GM19025 (cell line): Measurements from ENCODE around the gene ONECUT3.
"Not testable (repeated sequence)": the region's sequence is repeated elsewhere in the genome, so short reads cannot be mapped to it uniquely, and the experiment has no call there.

ENCODE experiments used
- ATAC-seq: cut with Tn5 transposase; IDR thresholded peaks from one replicate; pipeline ENCODE4 v1.9.1; 2021; ENCODE audit warnings: mild to moderate bottlenecking, low read depth, moderate library complexity; ENCODE audit not compliant: unreplicated experiment

The ONECUT3 gene

DNA sequence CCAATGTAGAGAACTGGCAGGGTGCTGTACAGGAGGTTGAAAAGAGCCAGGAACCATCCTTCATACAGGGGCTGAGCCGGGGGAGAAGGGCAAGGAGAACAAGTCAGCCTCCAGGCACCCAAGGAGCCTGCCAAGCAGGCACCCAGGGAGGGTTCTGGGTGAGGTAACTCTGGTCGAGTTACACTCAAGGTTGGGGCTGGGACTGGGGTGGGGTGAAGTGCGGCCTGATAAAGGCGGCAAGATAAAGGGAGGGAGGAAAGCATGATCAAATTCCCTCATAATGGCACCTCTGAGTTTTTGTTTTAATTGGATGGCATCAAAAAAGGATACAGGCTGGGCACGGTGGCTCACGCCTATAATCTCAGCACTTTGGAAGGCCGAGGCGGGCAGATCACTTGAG is 33.8 kb downstream of the ONECUT3 start:
- ATAC-seq = no peak

- no peak for ATAC-seq
Measured at GRCh38 chr19:1789261-1790041, 36.1 kb downstream of the ONECUT3 start.

- no peak for ATAC-seq
Measured at GRCh38 chr19:1790054-1790792, 36.9 kb downstream of the ONECUT3 start.

DNA sequence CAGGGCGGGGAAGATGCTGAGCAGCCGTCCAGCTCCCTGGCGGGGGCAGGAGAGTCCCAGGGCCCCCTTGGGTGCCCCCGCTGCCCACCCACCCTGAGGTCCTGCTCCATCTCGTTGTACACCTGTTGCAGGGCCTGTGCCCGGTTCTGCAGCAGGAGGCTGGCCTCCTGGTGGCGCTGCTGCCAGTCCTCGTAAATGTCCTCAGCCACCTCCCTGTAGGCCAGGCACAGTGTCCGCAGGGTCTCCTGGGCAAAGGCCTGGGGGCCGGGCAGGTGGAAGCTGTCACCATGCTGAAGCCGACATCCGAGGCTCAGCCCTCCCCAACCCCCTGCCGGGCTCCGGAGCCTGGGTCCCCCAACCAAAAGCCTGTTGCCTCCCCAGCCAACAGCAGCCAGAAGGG is 38.6 kb downstream of the ONECUT3 start:
- no peak for ATAC-seq

DNA sequence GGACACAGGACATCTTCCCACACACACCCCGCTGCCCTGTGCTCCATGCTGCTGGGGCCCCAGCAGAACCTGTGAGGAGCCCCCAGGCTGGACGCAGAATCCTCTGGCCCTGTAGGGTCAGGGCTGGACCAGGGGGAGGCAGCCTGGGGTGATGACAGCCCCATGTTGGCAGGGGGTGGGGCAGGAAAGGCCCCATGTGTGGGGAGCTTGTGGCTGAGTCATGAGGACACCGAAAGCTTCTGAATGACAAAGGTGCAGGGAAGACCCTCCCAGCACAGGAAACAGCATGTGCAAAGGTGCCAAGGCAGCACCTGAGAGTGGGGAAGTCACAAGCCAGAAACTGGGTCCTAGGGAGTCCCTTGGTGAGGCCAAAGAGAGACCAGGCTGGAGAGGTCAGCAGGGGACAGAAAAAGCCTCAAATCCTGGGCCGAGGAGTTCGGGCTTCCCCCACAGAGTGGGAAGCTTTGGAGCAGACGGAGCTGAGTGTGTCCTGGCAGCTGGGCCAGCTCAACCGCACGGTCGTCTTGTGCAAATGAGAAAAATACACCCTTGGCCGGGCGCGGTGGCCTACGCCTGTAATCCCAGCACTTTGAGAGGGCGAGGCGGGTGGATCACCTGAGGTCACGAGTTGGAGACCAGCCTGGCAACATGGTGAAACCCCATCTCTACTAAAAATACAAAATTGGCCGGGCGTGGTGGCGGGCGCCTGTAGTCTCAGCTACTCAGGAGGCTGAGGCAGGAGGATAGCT is 41.3 kb downstream of the ONECUT3 start:
- no peak for ATAC-seq

DNA sequence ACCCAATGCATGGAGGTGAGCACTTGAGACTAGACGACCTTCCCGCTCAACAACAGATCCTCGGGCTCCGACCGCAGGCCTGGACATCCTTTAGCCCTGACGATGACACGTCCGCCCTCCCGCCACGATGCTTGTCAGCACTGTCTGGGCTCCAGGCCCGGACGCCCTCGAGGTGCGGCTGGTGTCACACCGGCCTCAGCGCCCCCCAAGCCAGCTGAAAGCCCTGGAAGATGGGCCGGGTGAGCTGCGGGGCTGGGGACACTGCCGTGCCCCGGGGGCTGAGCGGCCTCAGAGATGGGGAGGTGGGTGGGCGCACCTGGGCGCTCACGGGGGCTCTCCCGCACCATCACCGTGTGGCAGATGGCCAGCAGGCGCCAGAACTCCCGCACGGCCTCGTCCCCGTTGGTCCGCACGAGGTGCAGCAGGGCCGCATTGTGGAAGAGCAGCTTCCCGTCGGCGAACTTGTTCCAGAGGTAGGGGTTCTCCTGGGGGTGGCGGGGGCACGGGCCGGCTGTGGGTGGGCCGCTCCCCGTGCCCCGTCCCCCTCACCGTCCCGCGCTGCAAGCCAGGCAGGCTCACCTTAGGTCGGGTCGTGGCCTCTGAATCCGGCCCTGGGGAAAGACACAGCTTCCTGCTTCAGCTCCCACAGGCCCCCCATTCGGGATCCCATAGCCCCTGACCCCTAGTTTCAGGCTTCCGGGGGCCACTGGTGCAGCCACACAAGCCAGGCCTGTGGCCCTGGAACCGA is 43.3 kb downstream of the ONECUT3 start:
- no peak for ATAC-seq

DNA sequence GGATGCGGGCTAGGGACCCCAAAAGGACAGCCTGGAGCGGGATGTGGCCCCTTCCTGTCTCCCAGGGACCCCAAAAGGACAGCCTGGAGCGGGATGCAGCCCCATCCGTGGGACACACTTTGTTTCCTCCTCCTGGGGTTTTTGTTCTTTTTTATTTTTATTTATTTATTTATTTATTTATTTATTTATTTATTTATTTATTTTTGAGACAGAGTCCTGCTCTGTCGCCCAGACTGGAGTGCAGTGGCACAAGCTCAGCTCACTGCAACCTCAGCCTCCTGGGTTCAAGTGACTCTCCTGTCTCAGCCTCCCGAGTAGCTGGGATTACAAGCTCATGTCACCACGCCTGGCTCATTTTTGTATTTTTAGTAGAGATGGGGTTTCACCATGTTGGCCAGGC is 44.0 kb downstream of the ONECUT3 start:
- not testable (repeated sequence) for ATAC-seq

GRCh38 chr19:1799695-1800342 is 46.5 kb downstream of the ONECUT3 start:
- ATAC-seq = no peak

GRCh38 chr19:1804858-1805257 is 51.6 kb downstream of the ONECUT3 start:
- ATAC-seq = no peak

- ATAC-seq = no peak
Measured at GRCh38 chr19:1805401-1806183, 52.3 kb downstream of the ONECUT3 start.

GRCh38 chr19:1806184-1807029 is 53.1 kb downstream of the ONECUT3 start:
- no peak for ATAC-seq

- no peak for ATAC-seq
Measured at GRCh38 chr19:1807030-1807694, 53.9 kb downstream of the ONECUT3 start.

- ATAC-seq = no peak
Measured at GRCh38 chr19:1807695-1808394, 54.5 kb downstream of the ONECUT3 start.

DNA sequence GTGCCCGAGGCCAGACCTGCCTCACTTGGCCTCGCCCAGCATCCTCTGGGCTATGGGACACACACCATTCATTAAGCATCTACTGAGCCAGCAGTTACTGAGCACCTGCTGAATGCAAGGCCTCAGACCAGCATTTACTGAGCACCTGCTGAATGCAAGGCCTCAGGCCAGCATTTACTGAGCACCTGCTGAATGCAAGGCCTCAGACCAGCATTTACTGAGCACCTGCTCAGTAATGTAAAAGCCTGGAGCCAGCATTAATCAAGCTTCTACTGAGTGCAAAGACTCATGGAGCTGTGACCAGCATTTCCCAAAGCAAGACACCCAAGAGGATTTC is 55.1 kb downstream of the ONECUT3 start:
- no peak for ATAC-seq

DNA sequence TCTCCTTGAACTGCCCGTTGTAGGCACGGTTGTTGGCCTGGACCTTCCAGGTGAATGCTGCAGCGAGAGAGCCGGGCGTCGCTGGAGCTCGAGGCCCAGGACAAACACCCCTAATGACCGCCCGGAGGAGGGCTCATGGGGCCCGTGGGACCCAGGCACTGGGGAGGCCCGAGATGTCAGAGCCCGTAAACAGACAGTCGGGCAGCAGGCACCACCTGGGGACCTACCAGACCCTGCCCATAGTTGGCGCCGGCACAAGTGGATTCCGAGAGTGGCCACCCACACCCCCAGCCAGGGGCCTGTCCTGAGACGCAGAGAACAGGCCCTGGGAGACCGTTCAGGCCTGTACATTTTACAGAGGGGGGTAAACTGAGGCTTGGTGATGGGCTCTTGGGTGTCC is 56.4 kb downstream of the ONECUT3 start:
- no peak for ATAC-seq

- no peak for ATAC-seq
Measured at GRCh38 chr19:1810439-1811160, 57.3 kb downstream of the ONECUT3 start.

GRCh38 chr19:1811472-1811894 is 58.2 kb downstream of the ONECUT3 start:
- no peak for ATAC-seq
